GM23248 (cell line): ENCODE results near the gene CCDC167. TPM values are rescaled to one million over a fixed set of nuclear protein-coding genes. Genes with fewer than 3 reads are reported as not detected.

Experiments used
- DNase-seq: peaks from one replicate; pipeline ENCODE4 v3.0.0-alpha.2; 2015
- H2AFZ ChIP-seq: fragments of 200-600 bp; sonication (generic); 2 replicates; pipeline ENCODE4 v1.6.1; 2016; ENCODE audit warnings: antibody characterized with exemption
- H3F3A ChIP-seq: fragments of 200-600 bp; sonication (generic); 2 replicates; pipeline ENCODE4 v1.6.1; 2016; ENCODE audit warnings: mild to moderate bottlenecking, antibody characterized with exemption, mixed run types; ENCODE audit not compliant: insufficient read depth
- H3K27ac ChIP-seq: fragments of 200-600 bp; sonication (generic); 2 replicates; pipeline ENCODE4 v1.5.1; 2016; ENCODE audit warnings: mild to moderate bottlenecking
- H3K27me3 ChIP-seq: fragments of 200-600 bp; sonication (generic); replicated peaks from 2 replicates; pipeline ENCODE4 v1.6.1; 2016; ENCODE audit warnings: mild to moderate bottlenecking; ENCODE audit not compliant: insufficient read depth
- H3K36me3 ChIP-seq: fragments of 200-600 bp; sonication (generic); 2 replicates; pipeline ENCODE4 v1.6.1; 2016; ENCODE audit warnings: low read depth, mild to moderate bottlenecking
- H3K4me1 ChIP-seq: fragments of 200-600 bp; sonication (generic); 2 replicates; pipeline ENCODE4 v1.6.1; 2016; ENCODE audit warnings: mild to moderate bottlenecking; ENCODE audit not compliant: insufficient read depth
- H3K4me2 ChIP-seq: fragments of 200-600 bp; sonication (generic); one replicate; pipeline ENCODE4 v1.6.1; 2016; ENCODE audit warnings: mild to moderate bottlenecking; ENCODE audit not compliant: unreplicated experiment
- H3K4me3 ChIP-seq: fragments of 200-600 bp; sonication (generic); 2 replicates; pipeline ENCODE4 v1.5.1; 2016; ENCODE audit warnings: mild to moderate bottlenecking
- H3K79me2 ChIP-seq: fragments of 200-600 bp; sonication (generic); 2 replicates; pipeline ENCODE4 v1.6.1; 2016; ENCODE audit warnings: mild to moderate bottlenecking; ENCODE audit not compliant: insufficient read depth
- H3K9ac ChIP-seq: fragments of 200-600 bp; sonication (generic); 2 replicates; pipeline ENCODE4 v1.6.1; 2016; ENCODE audit warnings: mild to moderate bottlenecking
- H3K9me2 ChIP-seq: fragments of 200-600 bp; sonication (generic); 2 replicates; pipeline ENCODE4 v1.6.1; 2016; ENCODE audit warnings: mixed run types, mild to moderate bottlenecking, moderate library complexity; ENCODE audit not compliant: insufficient read depth
- H3K9me3 ChIP-seq: fragments of 200-600 bp; sonication (generic); one replicate; pipeline ENCODE4 v1.6.1; 2017; ENCODE audit warnings: low read depth
- H4K20me1 ChIP-seq: fragments of 200-600 bp; sonication (generic); 2 replicates; pipeline ENCODE4 v1.6.0; 2016; ENCODE audit not compliant: insufficient read depth
- EZH2 ChIP-seq: fragments of 200-600 bp; sonication (generic); IDR thresholded peaks from 2 replicates; pipeline ENCODE4 v1.6.1; 2018; ENCODE audit warnings: antibody characterized with exemption, mild to moderate bottlenecking; ENCODE audit not compliant: insufficient read depth, poor library complexity, severe bottlenecking
- EZH2phosphoT487 ChIP-seq: fragments of 200-600 bp; sonication (generic); IDR thresholded peaks from 2 replicates; pipeline ENCODE4 v1.6.1; 2018; ENCODE audit warnings: antibody characterized with exemption, moderate library complexity, mild to moderate bottlenecking, low read depth; ENCODE audit not compliant: insufficient read depth
- WGBS, 2 experiments: methylation state at CpG; one replicate each; pipeline ENCODE4 v1.1.6; 2015 to 2017; ENCODE audit warnings: low lambda C conversion rate in 2 of 2, low coverage in 1 of 2; ENCODE audit errors: missing lambda C conversion rate in 2 of 2; 5-methylcytosine and 5-hydroxymethylcytosine counted together
- in situ Hi-C: fragments of 300-500 bp; cut with MboI; formaldehyde crosslinking; loops from 2 replicates; pipeline ENCODE4 v1.15.0; 2020
- polyA plus RNA-seq: library from polyadenylated mRNA; unstranded; fragments of >200 nt; fragmentation: Nextera tagmentation; extraction: Ambion mirVana; gene quantifications from 2 replicates; pipeline ENCODE4 v1.2.1, GENCODE V29; 2016
- total RNA-seq: library from RNA; depleted of rRNA; stranded (reverse); fragments of >200 nt; shearing (Covaris generic); gene quantifications from 2 replicates; pipeline ENCODE4 v1.2.3, GENCODE V29; 2014

The CCDC167 gene
- total and polyA plus RNA-seq, 2 experiments from 2014 or later: 35.8 to 51.0 TPM

DNA sequence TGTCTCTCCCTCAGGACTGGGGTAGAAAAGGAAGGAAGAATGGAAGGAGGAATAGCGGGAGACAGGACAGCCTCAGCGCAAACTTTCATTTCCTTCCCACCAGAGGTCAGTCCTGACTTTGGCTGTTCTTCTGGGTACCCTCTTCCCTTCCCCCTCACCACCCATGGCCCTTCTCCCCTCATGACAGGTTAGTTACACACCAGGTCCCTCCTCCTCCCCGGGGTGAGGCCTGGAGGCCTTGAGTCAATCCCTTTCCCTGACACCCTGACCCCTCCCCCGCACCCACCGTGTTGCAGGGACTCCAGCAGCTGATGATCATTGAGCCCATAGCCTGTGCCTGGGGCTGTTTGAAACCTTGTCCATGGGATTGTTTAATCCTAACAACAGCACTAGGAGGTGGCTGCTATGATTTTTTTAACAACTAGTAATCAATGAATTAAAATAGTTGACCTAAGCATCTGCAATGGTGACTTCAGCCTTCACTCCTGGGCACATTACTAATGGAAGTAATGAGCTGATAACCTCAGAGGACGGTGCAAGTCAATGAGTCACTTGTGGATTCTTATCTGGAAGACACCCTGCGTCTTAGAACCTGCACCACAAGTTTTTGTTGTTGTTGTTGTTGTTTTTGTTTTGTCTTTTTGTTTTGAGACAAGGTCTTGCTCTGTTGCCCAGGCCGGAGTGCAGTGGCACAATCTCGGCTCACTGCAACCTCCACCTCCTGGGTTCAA, 46.6 kb upstream of the CCDC167 start:
- Histone ChIP-seq H3K36me3 (no peaks in the 10 kb centered on the region), H3K9me2 (no peaks in the 10 kb centered on the region), H2AFZ (no peak overlapping the region), H3K4me3 (no peak overlapping the region), H3K9ac (no peak overlapping the region), H3K4me1 (no peaks in the 10 kb centered on the region), H3K79me2 (no peaks in the 10 kb centered on the region), H3K27me3 (no peaks in the 10 kb centered on the region), H4K20me1 (no peaks in the 10 kb centered on the region), H3F3A (no peaks in the 10 kb centered on the region), H3K9me3 (no peaks in the 10 kb centered on the region), H3K27ac (no peak overlapping the region), H3K4me2 (no peak overlapping the region)
- in situ Hi-C loops: no loop called here
- TF ChIP-seq EZH2: no peak
- TF ChIP-seq EZH2phosphoT487: no peak
- DNase-seq: no peak
- 71 to 75% methylated on average over 9 of the region's 9 CpGs for WGBS, 2 experiments

DNA sequence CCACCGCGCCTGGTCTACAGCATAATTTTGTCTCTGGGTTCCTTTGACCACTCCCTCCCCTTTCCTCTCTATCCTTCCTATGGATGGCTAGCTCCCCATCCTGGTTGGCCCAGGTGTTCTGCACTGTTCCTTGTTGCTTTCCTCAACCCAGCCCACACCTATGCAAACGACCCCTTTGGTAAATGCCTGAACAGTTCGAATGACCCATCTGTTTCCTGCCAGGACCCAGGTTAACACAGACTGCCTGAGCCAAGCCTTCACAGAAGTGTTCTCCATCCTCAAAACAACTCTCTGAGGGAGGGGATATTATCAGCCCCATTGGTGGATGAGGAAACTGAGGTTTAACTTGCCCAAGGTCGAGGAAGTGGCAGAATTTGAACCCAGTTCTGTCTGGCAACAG, 44.8 kb upstream of the CCDC167 start:
- in situ Hi-C loops: no loop called here
- no peak overlapping the region for H3K27ac ChIP-seq
- WGBS, 2 experiments: 62 to 65% methylated on average over 5 of the region's 5 CpGs
- H3K4me3 ChIP-seq: no peak overlapping the region
- no peaks in the 10 kb centered on the region for H4K20me1 ChIP-seq
- no peaks in the 10 kb centered on the region for H3K9me3 ChIP-seq
- H3K36me3 ChIP-seq: no peaks in the 10 kb centered on the region
- H3F3A ChIP-seq: no peaks in the 10 kb centered on the region
- H3K9ac ChIP-seq: no peak overlapping the region
- H3K4me2 ChIP-seq: no peak overlapping the region
- H2AFZ ChIP-seq: no peak overlapping the region
- no peak for DNase-seq
- H3K9me2 ChIP-seq: no peaks in the 10 kb centered on the region
- no peaks in the 10 kb centered on the region for H3K27me3 ChIP-seq
- H3K79me2 ChIP-seq: no peaks in the 10 kb centered on the region
- no peaks in the 10 kb centered on the region for H3K4me1 ChIP-seq
- TF ChIP-seq EZH2phosphoT487: no peak
- TF ChIP-seq EZH2: no peak

DNA sequence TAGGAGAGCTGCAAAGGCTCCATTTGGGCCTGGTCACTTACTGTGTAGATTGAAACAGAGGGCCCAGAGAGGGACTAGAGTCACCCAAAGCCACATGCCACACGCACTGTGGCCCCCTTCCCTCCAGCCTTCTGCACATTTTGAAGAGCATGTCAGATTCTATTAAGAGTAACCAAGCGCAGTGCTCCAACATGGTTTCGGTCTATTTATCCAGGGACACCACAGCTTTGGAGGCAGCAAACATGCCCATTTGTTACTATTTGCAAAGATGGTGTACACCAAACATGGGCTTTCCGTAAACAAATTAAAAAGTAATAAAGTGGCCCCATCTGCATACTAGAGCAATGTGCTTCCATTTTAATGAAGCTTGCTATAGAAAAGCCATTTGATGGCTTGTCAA, 43.7 kb upstream of the CCDC167 start:
- H3K36me3 ChIP-seq: no peaks in the 10 kb centered on the region
- no peaks in the 10 kb centered on the region for H3F3A ChIP-seq
- no peaks in the 10 kb centered on the region for H3K9me2 ChIP-seq
- in situ Hi-C loops: no loop called here
- no peaks in the 10 kb centered on the region for H3K9me3 ChIP-seq
- H2AFZ ChIP-seq: no peak overlapping the region
- 70 to 71% methylated on average over 4 of the region's 4 CpGs for WGBS, 2 experiments
- H3K4me1 ChIP-seq: no peaks in the 10 kb centered on the region
- no peaks in the 10 kb centered on the region for H3K27me3 ChIP-seq
- H3K4me2 ChIP-seq: no peak overlapping the region
- TF ChIP-seq EZH2phosphoT487: no peak
- TF ChIP-seq EZH2: no peak
- no peak for DNase-seq
- no peak overlapping the region for H3K9ac ChIP-seq
- H4K20me1 ChIP-seq: no peaks in the 10 kb centered on the region
- H3K79me2 ChIP-seq: no peaks in the 10 kb centered on the region
- no peak overlapping the region for H3K27ac ChIP-seq
- H3K4me3 ChIP-seq: no peak overlapping the region

DNA sequence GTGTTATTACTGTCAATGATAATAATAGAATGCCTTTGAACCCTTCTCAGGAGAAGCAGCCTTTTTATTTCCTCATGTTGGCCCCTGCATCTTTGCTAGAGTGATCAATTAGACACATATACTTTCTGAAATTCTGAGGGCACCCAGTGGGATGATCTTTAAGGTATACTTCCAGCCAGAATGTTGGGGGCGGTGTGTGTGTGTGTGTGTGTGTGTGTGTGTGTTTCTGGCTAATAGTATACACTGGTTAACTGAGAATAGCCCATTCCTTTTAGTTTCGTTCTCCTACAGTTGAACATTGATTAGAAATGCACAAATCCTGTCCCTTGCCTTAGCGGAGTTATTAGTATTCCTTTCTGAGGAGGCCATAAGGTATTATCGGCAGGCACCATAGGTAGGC, 41.7 kb upstream of the CCDC167 start:
- H3K27ac ChIP-seq: no peak overlapping the region
- TF ChIP-seq EZH2 (no peak), EZH2phosphoT487 (no peak)
- H2AFZ ChIP-seq: no peak overlapping the region
- no peaks in the 10 kb centered on the region for H3K9me3 ChIP-seq
- no peak for DNase-seq
- H3K4me3 ChIP-seq: no peak overlapping the region
- WGBS, 2 experiments: 90 to 94% methylated on average over 4 of the region's 4 CpGs
- H3K27me3 ChIP-seq: peaks cover 14% of the 10 kb centered on the region
- no peaks in the 10 kb centered on the region for H3K36me3 ChIP-seq
- H4K20me1 ChIP-seq: no peaks in the 10 kb centered on the region
- H3F3A ChIP-seq: no peaks in the 10 kb centered on the region
- H3K9me2 ChIP-seq: no peaks in the 10 kb centered on the region
- H3K79me2 ChIP-seq: no peaks in the 10 kb centered on the region
- H3K9ac ChIP-seq: no peak overlapping the region
- H3K4me2 ChIP-seq: no peak overlapping the region
- in situ Hi-C loops: no loop called here
- H3K4me1 ChIP-seq: no peaks in the 10 kb centered on the region

DNA sequence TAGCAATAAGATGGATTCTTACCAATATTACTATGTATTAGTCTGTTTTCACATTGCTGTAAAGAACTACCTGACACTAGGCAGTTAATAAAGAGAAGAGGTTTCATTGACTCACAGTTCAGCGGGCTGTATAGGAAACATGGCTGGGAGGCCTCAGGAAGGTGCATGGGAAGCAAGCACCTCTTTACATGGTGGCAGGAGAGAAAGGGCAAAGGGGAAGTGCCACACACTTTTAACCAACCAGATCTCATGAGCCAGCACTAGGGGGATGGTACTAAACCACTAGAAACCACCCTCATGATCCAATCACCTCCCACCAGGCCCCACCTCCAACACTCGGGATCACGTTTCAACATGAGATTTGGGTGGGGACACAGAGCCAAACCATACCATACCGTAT, 40.7 kb upstream of the CCDC167 start:
- Histone ChIP-seq H2AFZ (no peak overlapping the region), H3K4me1 (no peaks in the 10 kb centered on the region; the same call in 1 of the 2 replicates), H3K27me3 (peaks cover 23% of the 10 kb centered on the region), H3K4me3 (no peak overlapping the region), H3F3A (no peaks in the 10 kb centered on the region), H3K4me2 (no peak overlapping the region), H3K79me2 (no peaks in the 10 kb centered on the region), H3K27ac (no peak overlapping the region), H3K9me2 (no peaks in the 10 kb centered on the region), H3K36me3 (no peaks in the 10 kb centered on the region), H3K9ac (no peak overlapping the region), H3K9me3 (no peaks in the 10 kb centered on the region), H4K20me1 (no peaks in the 10 kb centered on the region)
- in situ Hi-C loops: no loop called here
- no peak for TF ChIP-seq EZH2phosphoT487
- no peak for TF ChIP-seq EZH2
- 47 to 49% methylated on average over 4 of the region's 4 CpGs for WGBS, 2 experiments
- DNase-seq: no peak
